Testis (tissue), 5 donors: ENCODE results near the gene POMGNT1. TPM values are rescaled to one million over a fixed set of nuclear protein-coding genes. Genes with fewer than 3 reads are reported as not detected.
"Not testable (repeated sequence)": the region's sequence is repeated elsewhere in the genome, so short reads cannot be mapped to it uniquely, and the experiment has no call there.

ENCODE experiments used
- DNase-seq: peaks from one replicate; pipeline ENCODE4 v3.0.0-alpha.2; 2019
- H3K27ac ChIP-seq, 2 donors: fragments of 200-600 bp; sonication (generic); one replicate each; pipeline ENCODE4 v1.5.1; 2019
- H3K27me3 ChIP-seq: fragments of 200-600 bp; sonication (generic); one replicate; pipeline ENCODE4 v1.5.1; 2019
- H3K36me3 ChIP-seq: fragments of 200-600 bp; sonication (generic); one replicate; pipeline ENCODE4 v1.5.1; 2017; ENCODE audit warnings: low read depth; ENCODE audit errors: missing control alignments
- H3K4me1 ChIP-seq: fragments of 200-600 bp; sonication (generic); one replicate; pipeline ENCODE4 v1.5.1; 2019
- H3K4me3 ChIP-seq, 2 donors: fragments of 200-600 bp; sonication (generic); one replicate each; pipeline ENCODE4 v1.5.1; 2017 to 2019
- H3K9me3 ChIP-seq: fragments of 200-600 bp; sonication (generic); one replicate; pipeline ENCODE4 v1.5.1; 2017
- POLR2A ChIP-seq: fragments of 450-650 bp; IDR thresholded peaks from one replicate; pipeline ENCODE4 v1.6.1; 2017; ENCODE audit warnings: antibody characterized with exemption, mild to moderate bottlenecking, moderate library complexity
- WGBS, 2 donors: methylation state at CpG; one replicate each; pipeline ENCODE4 v1.1.5; 2018; 5-methylcytosine and 5-hydroxymethylcytosine counted together
- intact Hi-C: fragments of 100-400 bp; cut with DNase I; formaldehyde crosslinking; loops from one replicate; pipeline ENCODE4 v1.15.1; 2023; ENCODE audit warnings: low total_unique reads
- long read RNA-seq, 2 donors: transcript quantifications; one replicate each; lab custom pipeline, GENCODE V29; 2026
- polyA plus RNA-seq: library from polyadenylated mRNA; stranded (reverse); fragments of 350-450 nt; fragmentation: Illumina TruSeq; extraction: RNeasy Lipid Tissue Mini Kit (QIAGEN cat#74804); gene quantifications from one replicate; pipeline ENCODE4 v1.2.3, GENCODE V29; 2014; ENCODE audit warnings: low read depth, low replicate concordance; ENCODE audit not compliant: insufficient read depth
- total RNA-seq, 2 donors: library from RNA; depleted of rRNA; stranded (reverse); fragments of >200 nt; gene quantifications; one replicate each; pipeline ENCODE4 v1.2.3, GENCODE V29; 2016
- TF ChIP-seq, protein P1 (sequence below), 3 experiments: fragments of 450-650 bp in 2 of 3; fragments of 200-600 bp in 1 of 3; sonication (generic) in 1 of 3; IDR thresholded peaks; one replicate each; pipeline ENCODE4 v1.5.1; 2016 to 2019; ENCODE audit warnings: antibody characterized with exemption in 3 of 3, mild to moderate bottlenecking in 2 of 3, moderate library complexity in 1 of 3

The POMGNT1 gene
- total RNA-seq (100 to 1,000 TPM; 112 to 133 TPM), polyA plus RNA-seq (84.9 TPM)
- long read RNA-seq, donor 1, transcript POMGNT1-201 (22 exons, 2,728 nt): major isoform, 9 of 10 reads
- long read RNA-seq, donor 1, partial matches to known transcripts: 0 of 10 reads
- long read RNA-seq, donor 1, other reads (novel, unspliced or antisense): 0 of 10 reads
- long read RNA-seq, donor 2, transcript POMGNT1-201 (22 exons, 2,728 nt): major isoform, 9 of 21 reads
- long read RNA-seq, donor 2, partial matches to known transcripts: 11 of 21 reads
- long read RNA-seq, donor 2, other reads (novel, unspliced or antisense): 0 of 21 reads

- 0 to 1% methylated on average over 3 to 49 of the region's 67 CpGs for WGBS, 2 donors
- no peaks in the 10 kb centered on the region for H3K27me3 ChIP-seq
- intact Hi-C loops: no loop called here
- no peaks in the 10 kb centered on the region for H3K9me3 ChIP-seq
- no peaks in the 10 kb centered on the region for H3K36me3 ChIP-seq
- peak; percentile 62 for DNase-seq
- H3K27ac ChIP-seq: peak within 1 kb of the TSS; percentile 67 to 84
- TF ChIP-seq, protein P1, sequence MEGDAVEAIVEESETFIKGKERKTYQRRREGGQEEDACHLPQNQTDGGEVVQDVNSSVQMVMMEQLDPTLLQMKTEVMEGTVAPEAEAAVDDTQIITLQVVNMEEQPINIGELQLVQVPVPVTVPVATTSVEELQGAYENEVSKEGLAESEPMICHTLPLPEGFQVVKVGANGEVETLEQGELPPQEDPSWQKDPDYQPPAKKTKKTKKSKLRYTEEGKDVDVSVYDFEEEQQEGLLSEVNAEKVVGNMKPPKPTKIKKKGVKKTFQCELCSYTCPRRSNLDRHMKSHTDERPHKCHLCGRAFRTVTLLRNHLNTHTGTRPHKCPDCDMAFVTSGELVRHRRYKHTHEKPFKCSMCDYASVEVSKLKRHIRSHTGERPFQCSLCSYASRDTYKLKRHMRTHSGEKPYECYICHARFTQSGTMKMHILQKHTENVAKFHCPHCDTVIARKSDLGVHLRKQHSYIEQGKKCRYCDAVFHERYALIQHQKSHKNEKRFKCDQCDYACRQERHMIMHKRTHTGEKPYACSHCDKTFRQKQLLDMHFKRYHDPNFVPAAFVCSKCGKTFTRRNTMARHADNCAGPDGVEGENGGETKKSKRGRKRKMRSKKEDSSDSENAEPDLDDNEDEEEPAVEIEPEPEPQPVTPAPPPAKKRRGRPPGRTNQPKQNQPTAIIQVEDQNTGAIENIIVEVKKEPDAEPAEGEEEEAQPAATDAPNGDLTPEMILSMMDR (IDR thresholded peaks at IDR 0.05): no peak
- peak; percentile 9 for TF ChIP-seq POLR2A
- peak within 1 kb of the TSS; percentile 77 to 79 for H3K4me3 ChIP-seq
- H3K4me1 ChIP-seq: peaks cover 24% of the 10 kb centered on the region
These were observed at the start of gene POMGNT1 for GRCh38 chr1:46197964-46198811. TSS of gene POMGNT1 (minus strand) at chr1:46198434. CDS start at chr1:46197821, 613 bp downstream.

DNA sequence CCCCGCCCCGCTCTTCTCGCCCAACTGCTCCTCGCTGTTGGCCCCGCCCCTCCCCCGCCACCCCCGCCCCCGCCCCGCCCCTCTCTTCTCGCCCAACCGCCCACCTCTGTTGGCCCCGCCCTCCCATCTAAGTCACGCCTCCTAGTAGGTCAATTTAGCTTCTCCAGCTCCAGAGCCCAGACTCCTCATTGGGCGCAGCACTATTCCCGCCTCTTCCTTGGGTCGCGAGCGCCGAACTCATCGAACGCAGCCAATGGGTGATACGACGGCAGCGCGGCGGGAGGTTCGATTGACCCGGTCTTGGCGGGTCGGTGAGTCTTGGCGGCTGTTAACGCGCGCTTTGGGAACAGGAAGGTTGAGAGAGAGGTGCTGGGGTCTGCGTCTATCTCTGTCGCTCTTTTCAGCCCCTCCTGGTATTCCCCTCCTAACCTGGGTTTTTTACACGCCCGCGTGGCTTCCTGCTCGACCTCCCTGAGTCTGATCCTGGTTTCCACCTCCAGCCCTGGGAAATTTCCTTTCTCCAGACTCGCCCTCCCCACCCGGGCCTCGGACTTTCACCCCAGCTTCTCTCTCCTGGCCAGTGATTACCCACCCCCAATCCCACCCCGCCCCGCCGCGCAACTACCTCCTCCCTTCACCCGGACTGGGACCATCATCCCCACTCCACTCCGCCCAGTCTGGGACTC lies 49.3 kb upstream of the POMGNT1 start, which contains the start of gene RAD54L:
TSS of gene RAD54L (plus strand) at position 328 of the 686 bp plus-strand sequence. CDS start 643 bp downstream, outside the sequence.
- DNase-seq: peak; percentile 99
- 0 to 2% methylated on average over 31 to 44 of the region's 49 CpGs for WGBS, 2 donors

DNA sequence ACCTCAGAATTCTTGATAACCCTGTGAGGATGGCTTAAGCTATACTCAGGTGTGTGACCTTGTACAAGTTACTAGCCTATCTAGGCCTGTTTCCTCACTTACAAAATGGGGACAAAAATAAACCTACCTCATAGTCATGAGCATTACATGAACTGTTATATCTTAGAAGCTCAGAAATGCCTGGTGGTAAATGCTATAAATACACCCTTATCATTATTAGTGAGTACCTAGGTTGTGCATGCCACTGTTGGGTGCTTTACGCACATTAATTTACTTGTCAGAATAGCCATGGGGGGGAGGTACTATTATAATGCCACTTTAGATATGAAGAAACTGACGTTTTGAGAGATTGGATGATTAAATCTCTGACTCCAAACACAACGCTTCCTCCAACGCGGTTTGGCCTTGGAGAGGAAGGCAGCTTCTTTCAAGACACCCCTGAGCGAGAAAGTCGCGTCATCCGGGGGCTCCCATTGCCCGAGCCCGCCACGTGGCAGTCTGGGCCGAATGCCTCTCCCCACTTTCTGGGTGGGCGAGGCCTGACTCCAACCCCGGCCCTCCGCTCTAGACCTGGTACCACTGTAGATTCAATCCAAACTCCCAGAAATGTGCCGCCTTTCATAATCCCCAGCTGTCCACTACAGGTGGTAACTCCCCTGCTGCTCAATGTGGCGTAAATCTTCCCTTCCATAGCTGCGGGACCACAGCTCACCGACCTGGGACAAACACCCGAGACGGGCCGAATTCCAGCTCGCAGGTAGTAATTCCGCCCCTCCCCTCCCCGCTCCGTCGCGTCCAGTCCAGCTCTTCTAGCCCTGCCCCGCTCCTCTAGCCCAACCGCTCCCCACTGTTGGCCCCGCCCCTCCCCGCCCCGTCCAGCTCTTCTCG lies 48.6 kb upstream of the POMGNT1 start:
- no peak for TF ChIP-seq POLR2A
- TF ChIP-seq, protein P1 (IDR thresholded peaks at IDR 0.05): no peak
- 2 to 4% methylated on average over 17 to 35 of the region's 35 CpGs for WGBS, 2 donors
- DNase-seq: peak; percentile 54
- intact Hi-C loops: no loop called here
- Histone ChIP-seq H3K4me1 (no peaks in the 10 kb centered on the region), H3K4me3 (peak overlapping the region; percentile 58 to 73), H3K36me3 (no peaks in the 10 kb centered on the region), H3K9me3 (no peaks in the 10 kb centered on the region), H3K27ac (peak overlapping the region in 1 of 2 donors; percentile 73), H3K27me3 (no peaks in the 10 kb centered on the region)

More for the DNA sequence above, 49.3 kb upstream of the POMGNT1 start, which contains the start of gene RAD54L:
- Histone ChIP-seq H3K27ac (peak within 1 kb of the TSS in 1 of 2 donors; percentile 73), H3K27me3 (no peaks in the 10 kb centered on the region), H3K36me3 (no peaks in the 10 kb centered on the region), H3K4me3 (peak within 1 kb of the TSS; percentile 58 to 73), H3K4me1 (no peaks in the 10 kb centered on the region), H3K9me3 (no peaks in the 10 kb centered on the region)
- intact Hi-C loops: no loop called here
- TF ChIP-seq, protein P1 (IDR thresholded peaks at IDR 0.05): no peak
- TF ChIP-seq POLR2A: no peak

DNA sequence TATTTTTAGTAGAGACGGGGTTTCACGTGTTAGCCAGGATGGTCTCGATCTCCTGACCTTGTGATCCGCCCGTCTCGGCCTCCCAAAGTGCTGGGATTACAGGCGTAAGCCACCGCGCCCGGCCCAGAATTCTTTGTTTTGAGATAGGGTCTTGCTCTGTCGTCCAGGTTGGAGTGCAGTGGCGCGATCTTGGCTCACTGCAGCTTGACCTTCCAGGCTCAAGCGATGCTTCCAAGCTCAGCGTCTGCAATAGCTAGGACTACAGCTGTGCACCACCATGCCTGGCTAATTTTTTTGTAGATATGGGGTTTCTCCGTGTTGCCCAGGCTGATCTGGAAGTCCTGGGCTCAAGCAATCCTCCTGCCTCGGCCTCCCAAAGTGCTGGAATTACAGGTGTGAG lies 47.9 kb upstream of the POMGNT1 start:
- 65 to 84% methylated on average over 8 to 17 of the region's 17 CpGs for WGBS, 2 donors
- peak overlapping the region in 1 of 2 donors; percentile 73 for H3K4me3 ChIP-seq
- H3K27ac ChIP-seq, H3K4me1 ChIP-seq, H3K9me3 ChIP-seq, DNase-seq, H3K36me3 ChIP-seq, intact Hi-C loops, H3K27me3 ChIP-seq: not testable (repeated sequence)
